Activated B cell treated with CpG ODN at 0.5 μM for 24 hours (primary cell): Measurements from ENCODE around the gene FAM193A. TPM values are rescaled to one million over a fixed set of nuclear protein-coding genes. Genes with fewer than 3 reads are reported as not detected.
A peak's percentile ranks its signal among the peaks of the same experiment; 100 is the strongest.
"Not testable (repeated sequence)": the region's sequence is repeated elsewhere in the genome, so short reads cannot be mapped to it uniquely, and the experiment has no call there.

Source experiments
- ATAC-seq: fragments of 200-7000 bp; cut with Tn5 transposase; one replicate; pipeline ENCODE4 v1.10.0; 2021; ENCODE audit warnings: low read depth, mild to moderate bottlenecking, moderate library complexity
- CTCF ChIA-PET: fragments of 350-600 bp; sonication (Branson Sonifier 250); formaldehyde crosslinking; loops from one replicate; lab custom pipeline; 2021; ENCODE audit warnings: antibody characterized with exemption; lab: Charles Lee
- POLR2A ChIA-PET: fragments of 350-600 bp; sonication (Branson Sonifier 250); formaldehyde crosslinking; loops from one replicate; lab custom pipeline; 2021; ENCODE audit warnings: antibody characterized with exemption; lab: Charles Lee
- DNase-seq: peaks from one replicate; pipeline ENCODE4 v3.0.0; 2022
- H3K27ac Mint-ChIP-seq: one replicate; pipeline ENCODE4 v1.8.0; 2020; ENCODE audit warnings: mixed read lengths
- H3K27me3 Mint-ChIP-seq: one replicate; pipeline ENCODE4 v1.8.0; 2021; ENCODE audit warnings: mixed read lengths
- H3K36me3 Mint-ChIP-seq: one replicate; pipeline ENCODE4 v1.8.0; 2021; ENCODE audit warnings: low read depth, mixed read lengths
- H3K4me1 Mint-ChIP-seq: one replicate; pipeline ENCODE4 v1.8.0; 2021; ENCODE audit warnings: mixed read lengths
- H3K4me3 Mint-ChIP-seq: one replicate; pipeline ENCODE4 v1.8.0; 2020; ENCODE audit warnings: mild to moderate bottlenecking, mixed read lengths
- H3K9me3 Mint-ChIP-seq: one replicate; pipeline ENCODE4 v1.8.0; 2020; ENCODE audit warnings: mixed read lengths
- intact Hi-C: fragments of 100-400 bp; cut with micrococcal nuclease; formaldehyde crosslinking; loops from one replicate; pipeline ENCODE4 v1.15.1; 2024
- total RNA-seq: library from RNA; stranded (reverse); gene quantifications from 2 replicates; pipeline ENCODE4 v1.2.3, GENCODE V29; 2022
- TF ChIP-seq, protein P1 (sequence below): fragments of 200-600 bp; IDR thresholded peaks from one replicate; pipeline ENCODE4 v1.8.0; 2022; ENCODE audit warnings: antibody characterized with exemption, mild to moderate bottlenecking

The FAM193A gene
- total RNA-seq, 1 donor from 2014 or later, result 42.8 TPM

DNA sequence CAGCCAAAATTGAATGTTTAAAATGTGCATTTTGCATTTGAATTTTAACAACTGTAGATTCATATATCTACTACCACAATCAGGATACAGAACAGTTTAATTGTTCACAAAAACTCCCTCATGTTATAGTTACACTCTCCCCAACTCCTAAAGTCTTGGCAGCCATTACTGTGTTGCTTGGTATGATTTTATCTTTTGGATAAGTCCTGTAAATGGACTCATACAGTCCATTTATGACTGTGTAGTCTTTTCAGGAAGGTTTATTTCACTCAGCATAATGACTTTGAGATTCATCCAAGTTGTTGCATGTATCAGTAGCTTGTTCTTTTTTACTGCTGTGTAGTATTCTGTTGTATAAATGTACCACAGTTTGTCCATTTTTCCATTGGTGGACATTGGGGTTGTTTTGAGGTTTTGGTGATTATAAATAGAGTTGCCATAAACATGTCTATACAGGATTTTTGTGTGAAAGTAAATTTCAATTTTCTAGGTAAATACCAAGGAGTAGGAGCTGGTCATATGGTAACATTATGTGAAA is 9.9 kb downstream of the FAM193A start:
- H3K4me1 Mint-ChIP-seq, result peaks cover 29% of the 10 kb centered on the region
- H3K27me3 Mint-ChIP-seq, result no peaks in the 10 kb centered on the region
- no peak overlapping the region for H3K27ac Mint-ChIP-seq
- no peak overlapping the region for H3K4me3 Mint-ChIP-seq
- ATAC-seq (no peak), DNase-seq (no peak)
- intact Hi-C loops, result no loop called here
- TF ChIP-seq, protein P1, sequence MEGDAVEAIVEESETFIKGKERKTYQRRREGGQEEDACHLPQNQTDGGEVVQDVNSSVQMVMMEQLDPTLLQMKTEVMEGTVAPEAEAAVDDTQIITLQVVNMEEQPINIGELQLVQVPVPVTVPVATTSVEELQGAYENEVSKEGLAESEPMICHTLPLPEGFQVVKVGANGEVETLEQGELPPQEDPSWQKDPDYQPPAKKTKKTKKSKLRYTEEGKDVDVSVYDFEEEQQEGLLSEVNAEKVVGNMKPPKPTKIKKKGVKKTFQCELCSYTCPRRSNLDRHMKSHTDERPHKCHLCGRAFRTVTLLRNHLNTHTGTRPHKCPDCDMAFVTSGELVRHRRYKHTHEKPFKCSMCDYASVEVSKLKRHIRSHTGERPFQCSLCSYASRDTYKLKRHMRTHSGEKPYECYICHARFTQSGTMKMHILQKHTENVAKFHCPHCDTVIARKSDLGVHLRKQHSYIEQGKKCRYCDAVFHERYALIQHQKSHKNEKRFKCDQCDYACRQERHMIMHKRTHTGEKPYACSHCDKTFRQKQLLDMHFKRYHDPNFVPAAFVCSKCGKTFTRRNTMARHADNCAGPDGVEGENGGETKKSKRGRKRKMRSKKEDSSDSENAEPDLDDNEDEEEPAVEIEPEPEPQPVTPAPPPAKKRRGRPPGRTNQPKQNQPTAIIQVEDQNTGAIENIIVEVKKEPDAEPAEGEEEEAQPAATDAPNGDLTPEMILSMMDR, result no peak
- POLR2A ChIA-PET, result interaction anchor here (0.7 kb wide), 1 partner anchor 22 kb away, joined by 3 read pairs; no protein-coding TSS in a partner anchor
- H3K9me3 Mint-ChIP-seq, result no peaks in the 10 kb centered on the region
- H3K36me3 Mint-ChIP-seq, result peaks cover 5% of the 10 kb centered on the region
- CTCF ChIA-PET, result no interaction called here

DNA sequence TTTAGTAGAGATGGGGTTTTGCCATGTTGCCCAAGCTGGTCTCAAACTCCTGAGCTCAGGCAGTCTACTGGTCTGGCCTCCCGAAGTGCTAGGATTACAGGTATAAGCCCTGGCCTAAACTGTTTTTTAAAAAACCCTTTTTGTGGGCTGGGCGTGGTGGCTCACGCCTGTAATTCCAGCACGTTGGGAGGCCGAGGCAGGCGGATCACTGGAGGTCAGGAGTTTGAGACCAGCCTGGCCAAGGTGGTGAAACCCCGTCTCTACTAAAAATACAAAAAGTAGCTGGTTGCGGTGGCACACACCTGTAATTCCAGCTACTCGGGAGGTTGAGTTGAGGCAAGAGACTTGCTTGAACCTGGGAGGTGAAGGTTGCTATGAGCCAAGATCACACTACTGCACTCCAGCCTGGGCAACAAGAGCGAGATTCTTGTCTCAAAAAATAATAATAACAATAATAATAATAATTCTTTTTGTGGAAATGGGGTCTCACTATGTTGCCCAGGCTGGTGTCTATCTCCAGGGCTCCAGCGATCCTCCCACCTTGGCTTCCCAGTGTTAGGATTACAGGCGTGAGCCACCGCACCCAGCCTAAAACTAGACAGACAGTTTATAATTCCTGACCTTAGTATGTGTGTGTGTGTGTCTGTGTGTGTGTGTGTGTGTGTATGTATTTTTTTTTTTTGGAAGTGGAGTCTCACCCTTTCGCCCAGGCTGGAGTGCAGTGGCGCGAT is 10.7 kb downstream of the FAM193A start:
- POLR2A ChIA-PET, result interaction anchor here (0.6 kb wide), 1 partner anchor 543 kb away, joined by 4 read pairs; no protein-coding TSS in a partner anchor
- DNase-seq, H3K9me3 Mint-ChIP-seq, H3K27me3 Mint-ChIP-seq, ATAC-seq, intact Hi-C loops, CTCF ChIA-PET, H3K4me3 Mint-ChIP-seq, H3K36me3 Mint-ChIP-seq: not testable (repeated sequence)
- Mint-ChIP-seq H3K4me1 (peaks cover 29% of the 10 kb centered on the region), H3K27ac (peak overlapping the region; percentile 30)

DNA sequence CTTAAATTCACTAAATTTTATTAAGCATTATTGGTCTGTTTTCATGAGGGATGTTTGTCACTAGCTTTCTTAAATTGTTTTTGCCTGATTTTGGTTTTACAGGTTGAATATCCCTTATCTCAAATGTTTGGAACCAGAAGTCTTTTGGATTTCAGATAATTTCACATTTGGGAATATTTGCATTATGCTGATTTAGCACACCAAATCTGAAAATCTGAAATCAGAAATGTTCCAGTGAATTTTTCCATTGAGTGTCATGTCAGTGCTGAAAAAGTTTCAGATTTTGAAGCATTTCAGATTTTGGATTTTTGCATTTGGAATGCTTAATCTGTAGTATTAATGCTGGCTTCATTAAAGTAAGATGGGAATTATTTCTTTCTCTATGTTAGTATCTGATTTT is 14.7 kb downstream of the FAM193A start:
- TF ChIP-seq, protein P1, result no peak
- POLR2A ChIA-PET, result interaction anchor here (0.7 kb wide), 1 partner anchor 79 kb away, joined by 4 read pairs; no protein-coding TSS in a partner anchor
- Mint-ChIP-seq H3K9me3 (no peaks in the 10 kb centered on the region), H3K36me3 (no peaks in the 10 kb centered on the region), H3K27me3 (no peaks in the 10 kb centered on the region), H3K4me3 (no peak overlapping the region), H3K4me1 (peaks cover 44% of the 10 kb centered on the region), H3K27ac (no peak overlapping the region)
- CTCF ChIA-PET, result no interaction called here
- intact Hi-C loops, result no loop called here
- ATAC-seq, result no peak
- DNase-seq, result no peak

DNA sequence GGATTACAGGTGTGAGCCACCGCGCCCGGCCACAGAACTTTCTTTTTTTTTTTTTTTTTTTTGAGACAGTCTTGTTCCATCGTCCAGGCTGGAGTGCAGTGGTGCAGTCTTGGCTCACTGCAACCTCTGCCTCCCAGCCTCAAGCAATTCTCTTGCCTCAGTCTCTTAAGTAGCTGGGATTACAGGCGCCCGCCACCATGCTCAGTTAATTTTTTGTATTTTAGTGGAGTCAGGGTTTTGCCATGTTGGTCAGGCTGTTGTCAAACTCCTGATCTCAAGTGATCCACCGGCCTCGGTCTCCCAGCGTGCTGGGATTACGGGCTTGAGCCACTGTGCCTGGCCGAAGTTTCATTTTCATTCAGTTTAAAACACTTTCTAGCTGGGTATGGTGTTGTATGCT is 16.4 kb downstream of the FAM193A start:
- Mint-ChIP-seq H3K27ac (no peak overlapping the region), H3K4me3 (no peak overlapping the region), H3K4me1 (peaks cover 39% of the 10 kb centered on the region), H3K36me3 (peaks cover 3% of the 10 kb centered on the region), H3K27me3 (no peaks in the 10 kb centered on the region), H3K9me3 (no peaks in the 10 kb centered on the region)
- no peak for ATAC-seq
- TF ChIP-seq, protein P1, result no peak
- POLR2A ChIA-PET, result interaction anchor here (0.7 to 1.0 kb wide), 3 partner anchors 11 to 134 kb away, joined by 4 to 6 read pairs (median 6); no protein-coding TSS in a partner anchor
- CTCF ChIA-PET, result no interaction called here
- intact Hi-C loops, result no loop called here
- DNase-seq, result no peak

DNA sequence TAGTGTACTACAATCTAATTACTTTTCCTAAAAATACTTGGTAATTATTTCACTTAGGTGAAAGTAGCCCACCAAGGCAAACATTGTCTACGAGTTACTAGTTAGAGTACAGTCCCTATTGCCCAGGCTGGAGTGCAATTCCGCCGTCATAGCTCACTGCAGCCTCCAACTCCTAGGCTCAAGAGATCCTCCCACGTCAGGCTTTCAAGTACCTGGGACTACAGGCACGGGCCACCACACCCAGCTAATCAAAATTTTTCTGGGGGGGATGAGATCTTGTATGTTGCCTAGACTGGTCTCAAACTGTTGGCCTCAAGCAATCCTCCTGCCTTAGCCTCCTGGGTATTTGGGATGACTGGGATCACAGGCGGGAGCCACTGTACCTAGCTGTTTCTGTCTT is 21.9 kb downstream of the FAM193A start:
- peaks cover 41% of the 10 kb centered on the region for H3K4me1 Mint-ChIP-seq
- TF ChIP-seq, protein P1, result no peak
- no peak for ATAC-seq
- no peak overlapping the region for H3K27ac Mint-ChIP-seq
- ChIA-PET CTCF (no interaction called here), POLR2A (no interaction called here)
- intact Hi-C loops, result no loop called here
- DNase-seq, result no peak
- no peaks in the 10 kb centered on the region for H3K27me3 Mint-ChIP-seq
- no peak overlapping the region for H3K4me3 Mint-ChIP-seq
- H3K9me3 Mint-ChIP-seq, result no peaks in the 10 kb centered on the region
- peaks cover 32% of the 10 kb centered on the region for H3K36me3 Mint-ChIP-seq
